T-helper 9 cell (primary cell): ENCODE measurements around the gene GZMM.

Experiments
- DNase-seq: peaks from one replicate; pipeline ENCODE4 v3.0.0-alpha.2; 2020
- total RNA-seq, 2 donors: gene quantifications; one replicate each; lab custom pipeline; 2026; lab: John Stamatoyannopoulos, UW

Gene GZMM
- total RNA-seq: 27.1 to 36.9 reads per million in 2 donors

DNA sequence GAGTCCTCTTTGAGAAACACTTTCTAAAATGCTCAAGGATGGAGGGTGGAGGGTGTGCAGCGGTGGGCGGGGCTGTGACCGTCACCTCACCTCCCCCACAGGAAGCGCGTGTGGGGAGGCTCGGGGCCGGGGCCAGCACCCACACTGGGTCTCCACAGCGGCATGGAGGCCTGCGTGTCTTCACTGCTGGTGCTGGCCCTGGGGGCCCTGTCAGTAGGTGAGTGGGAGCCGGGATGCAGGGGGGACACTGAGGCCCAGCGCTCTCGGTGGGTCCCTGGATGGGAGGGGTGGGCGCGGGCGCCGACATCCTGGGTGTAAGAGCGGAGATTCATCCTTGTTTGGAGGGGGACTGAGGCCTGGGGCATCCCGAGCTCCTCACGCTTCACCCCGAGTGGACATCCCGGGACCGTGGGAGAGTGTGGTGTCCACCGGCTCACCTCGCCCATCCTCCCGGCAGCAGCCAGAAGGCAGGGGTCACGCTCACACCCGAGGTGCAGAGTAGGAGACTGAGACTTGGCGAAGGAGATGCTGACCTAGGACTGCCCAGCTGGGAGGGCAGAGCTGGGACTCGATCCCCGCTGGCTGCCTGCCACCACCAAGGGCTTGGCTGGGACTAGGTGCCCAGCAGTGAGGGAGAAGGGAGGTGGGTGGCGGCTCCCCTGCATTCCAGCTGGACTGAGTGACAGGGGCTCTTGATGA is at the start of gene GZMM:
Gene GZMM, plus strand, starts transcription at position 144 of the 699 bp plus-strand sequence. Its CDS starts 19 bp downstream, at position 163.
- peak; percentile 73 for DNase-seq

- no peak for DNase-seq
Measured at GRCh38 chr19:494171-495080, 49.4 kb upstream of the GZMM start.

DNA sequence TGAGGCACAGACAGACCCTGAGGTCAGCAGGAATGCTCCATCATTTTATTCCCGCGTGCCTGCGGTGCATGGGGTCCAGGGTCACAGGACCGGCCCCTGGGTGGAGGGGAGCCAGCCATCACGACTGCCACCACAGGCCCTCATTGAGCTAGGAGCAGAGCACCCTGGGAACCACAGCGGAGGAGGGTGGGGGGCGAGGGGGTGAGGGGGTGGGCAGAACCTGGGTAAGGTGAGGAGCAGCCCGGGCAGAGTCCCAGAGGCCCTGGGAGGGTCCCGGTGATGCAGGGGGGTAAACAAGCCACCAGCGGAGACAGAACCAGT is 48.8 kb upstream of the GZMM start:
- no peak for DNase-seq

GRCh38 chr19:495402-496111 is 48.3 kb upstream of the GZMM start:
- peak; percentile 41 for DNase-seq

GRCh38 chr19:496112-496665 is 47.7 kb upstream of the GZMM start, which contains the start of gene MADCAM1:
Gene MADCAM1 (plus strand): TSS chr19:496486. CDS start chr19:496500, 14 bp downstream.
- no peak for DNase-seq

DNA sequence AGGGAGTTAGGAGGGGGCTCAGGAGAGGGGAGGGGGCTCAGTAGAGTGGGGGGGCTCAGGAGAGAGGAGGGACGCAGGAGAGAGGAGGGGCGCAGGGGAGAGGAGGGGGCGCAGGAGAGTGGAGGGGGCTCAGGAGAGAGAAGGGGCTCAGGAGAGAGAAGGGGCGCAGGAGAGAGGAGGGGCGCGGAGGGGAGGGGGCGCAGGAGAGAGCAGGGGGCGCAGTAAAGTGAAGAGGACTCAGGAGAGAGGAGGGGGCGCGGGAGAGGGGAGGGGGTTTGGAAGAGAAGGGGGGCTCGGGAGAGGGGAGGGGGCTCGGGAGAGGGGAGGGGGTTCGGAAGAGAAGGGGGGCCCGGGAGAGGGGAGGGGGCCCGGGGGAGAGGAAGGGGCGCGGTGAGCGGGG is 46.9 kb upstream of the GZMM start:
- DNase-seq: no peak

DNA sequence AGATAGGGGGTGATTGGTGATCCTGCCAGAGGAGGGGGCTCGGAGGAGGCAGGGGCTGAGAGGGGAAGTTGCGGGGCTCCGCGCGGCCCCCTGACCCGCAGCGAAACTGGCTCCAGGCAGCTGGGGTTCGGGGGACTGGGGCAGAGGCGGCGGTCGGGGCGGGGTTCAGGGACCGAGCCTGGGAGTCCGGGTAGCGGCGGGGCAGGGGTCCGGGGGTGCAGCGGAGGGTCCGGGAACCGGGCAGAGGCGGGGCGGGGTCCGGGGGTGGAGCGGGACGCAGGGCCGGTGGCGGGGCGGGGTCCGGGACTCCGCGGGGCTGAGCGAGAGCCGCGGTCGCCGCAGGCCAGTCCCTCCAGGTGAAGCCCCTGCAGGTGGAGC is 46.4 kb upstream of the GZMM start:
- DNase-seq: no peak

DNA sequence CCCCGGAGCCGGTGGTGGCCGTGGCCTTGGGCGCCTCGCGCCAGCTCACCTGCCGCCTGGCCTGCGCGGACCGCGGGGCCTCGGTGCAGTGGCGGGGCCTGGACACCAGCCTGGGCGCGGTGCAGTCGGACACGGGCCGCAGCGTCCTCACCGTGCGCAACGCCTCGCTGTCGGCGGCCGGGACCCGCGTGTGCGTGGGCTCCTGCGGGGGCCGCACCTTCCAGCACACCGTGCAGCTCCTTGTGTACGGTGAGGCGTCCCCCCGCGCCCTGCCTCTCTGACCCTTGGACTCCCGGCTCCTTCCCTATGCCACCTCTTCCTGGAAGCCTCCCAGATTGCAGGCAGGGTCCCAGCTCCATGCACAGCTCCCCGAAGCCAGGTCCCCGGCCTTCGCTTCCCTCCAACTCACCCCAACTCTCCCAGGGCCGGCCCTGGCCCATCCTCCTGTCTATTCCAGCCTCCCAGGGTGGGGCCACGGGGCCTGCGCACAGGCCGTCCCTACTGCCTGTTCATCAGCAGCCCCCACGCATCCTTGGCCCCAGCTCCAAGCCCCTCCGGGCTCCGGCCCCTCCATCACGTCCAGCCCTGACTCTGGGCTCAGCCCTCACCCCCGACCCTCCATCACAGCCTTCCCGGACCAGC is 45.9 kb upstream of the GZMM start:
- no peak for DNase-seq

DNA sequence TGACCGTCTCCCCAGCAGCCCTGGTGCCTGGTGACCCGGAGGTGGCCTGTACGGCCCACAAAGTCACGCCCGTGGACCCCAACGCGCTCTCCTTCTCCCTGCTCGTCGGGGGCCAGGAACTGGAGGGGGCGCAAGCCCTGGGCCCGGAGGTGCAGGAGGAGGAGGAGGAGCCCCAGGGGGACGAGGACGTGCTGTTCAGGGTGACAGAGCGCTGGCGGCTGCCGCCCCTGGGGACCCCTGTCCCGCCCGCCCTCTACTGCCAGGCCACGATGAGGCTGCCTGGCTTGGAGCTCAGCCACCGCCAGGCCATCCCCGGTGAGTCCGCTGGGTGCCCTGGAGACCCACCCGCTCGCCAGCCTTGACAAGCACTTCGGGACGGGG is 45.4 kb upstream of the GZMM start:
- DNase-seq: no peak

DNA sequence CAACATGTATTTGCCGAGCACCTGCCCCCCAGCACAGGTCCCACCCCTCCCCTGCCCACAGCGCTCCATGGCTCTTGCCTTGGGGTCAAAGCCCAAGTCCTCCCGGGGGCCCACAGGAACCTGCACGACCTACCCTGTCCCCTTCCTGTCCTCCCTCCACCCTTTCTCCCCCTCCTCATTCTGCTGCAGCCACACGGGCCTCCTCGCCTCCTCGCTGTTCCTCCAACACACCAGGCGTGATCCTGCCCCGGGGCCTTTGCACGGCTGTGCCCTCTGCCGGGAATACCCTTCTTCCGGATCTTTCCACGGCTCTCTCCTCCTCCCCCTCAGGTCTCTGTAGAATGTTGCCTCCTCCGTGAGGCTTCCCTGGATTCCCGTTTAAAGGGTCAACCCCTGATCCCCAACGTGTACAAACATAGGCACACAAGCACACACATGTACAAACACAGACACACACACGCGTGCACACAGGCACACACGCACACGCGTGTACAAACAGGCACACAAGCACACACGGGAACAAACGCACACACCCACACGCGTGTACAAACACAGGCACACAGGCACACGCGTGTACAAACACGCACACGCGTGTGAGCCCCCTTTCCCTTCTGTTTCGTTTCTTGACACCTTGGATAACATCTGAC is 44.8 kb upstream of the GZMM start:
- no peak for DNase-seq

DNA sequence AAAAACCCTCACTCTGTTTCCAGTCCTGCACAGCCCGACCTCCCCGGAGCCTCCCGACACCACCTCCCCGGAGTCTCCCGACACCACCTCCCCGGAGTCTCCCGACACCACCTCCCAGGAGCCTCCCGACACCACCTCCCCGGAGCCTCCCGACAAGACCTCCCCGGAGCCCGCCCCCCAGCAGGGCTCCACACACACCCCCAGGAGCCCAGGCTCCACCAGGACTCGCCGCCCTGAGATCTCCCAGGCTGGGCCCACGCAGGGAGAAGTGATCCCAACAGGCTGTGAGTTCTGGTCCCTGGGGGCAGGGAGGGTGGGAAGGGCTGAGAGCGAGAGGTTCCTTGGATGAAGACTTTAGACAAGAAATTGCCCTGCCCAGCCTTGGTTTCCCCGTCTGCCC is 42.2 kb upstream of the GZMM start:
- DNase-seq: no peak

DNA sequence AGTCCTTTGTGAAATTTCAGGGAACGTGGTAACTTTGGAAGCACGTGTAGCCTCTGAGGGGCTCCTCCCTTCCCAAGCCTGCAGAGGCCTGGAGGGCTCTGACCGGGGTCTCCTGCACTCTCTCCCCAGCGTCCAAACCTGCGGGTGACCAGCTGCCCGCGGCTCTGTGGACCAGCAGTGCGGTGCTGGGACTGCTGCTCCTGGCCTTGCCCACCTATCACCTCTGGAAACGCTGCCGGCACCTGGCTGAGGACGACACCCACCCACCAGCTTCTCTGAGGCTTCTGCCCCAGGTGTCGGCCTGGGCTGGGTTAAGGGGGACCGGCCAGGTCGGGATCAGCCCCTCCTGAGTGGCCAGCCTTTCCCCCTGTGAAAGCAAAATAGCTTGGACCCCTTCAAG is 39.2 kb upstream of the GZMM start:
- DNase-seq: no peak

- peak; percentile 89 for DNase-seq
Measured at GRCh38 chr19:506404-507285, 37.2 kb upstream of the GZMM start.

DNA sequence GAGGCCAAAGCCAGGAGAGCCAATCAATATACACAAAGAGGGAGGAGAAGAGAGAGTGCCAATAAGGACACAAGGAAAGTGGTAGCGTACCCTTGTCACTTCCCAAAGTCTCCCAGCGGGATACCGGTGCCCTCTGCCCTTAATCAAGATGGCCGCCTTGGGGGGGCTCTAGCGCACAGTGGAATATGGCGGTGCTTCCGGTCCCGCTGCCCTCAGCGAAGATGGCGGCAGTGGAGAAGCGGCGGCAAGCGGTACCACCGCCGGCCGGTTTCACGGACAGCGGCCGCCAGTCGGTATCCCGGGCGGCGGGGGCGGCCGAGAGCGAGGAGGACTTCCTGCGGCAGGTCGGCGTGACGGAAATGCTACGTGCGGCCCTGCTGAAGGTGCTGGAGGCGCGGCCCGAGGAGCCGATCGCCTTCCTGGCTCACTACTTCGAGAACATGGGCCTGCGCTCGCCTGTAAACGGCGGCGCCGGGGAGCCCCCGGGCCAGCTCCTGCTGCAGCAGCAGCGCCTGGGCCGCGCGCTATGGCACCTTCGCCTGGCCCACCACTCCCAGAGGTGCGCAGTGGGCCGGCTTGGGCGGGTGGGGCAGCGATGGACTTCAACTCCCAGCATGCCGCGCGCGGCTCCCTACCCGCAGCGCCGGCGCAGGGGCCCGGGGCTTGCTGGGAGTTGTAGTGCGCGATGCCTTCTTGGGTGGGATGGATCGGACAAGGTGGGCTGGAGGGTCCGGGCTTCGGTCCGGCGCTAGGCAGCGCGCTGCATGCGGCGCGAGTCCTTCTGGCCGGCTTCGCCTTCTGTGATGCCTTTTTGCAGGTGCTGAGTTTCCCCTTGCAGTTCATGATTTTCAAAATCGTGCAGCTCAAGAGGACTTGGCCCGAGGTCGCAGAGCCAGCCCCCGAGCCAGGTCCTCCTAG is 36.3 kb upstream of the GZMM start, which contains the start of gene TPGS1:
Gene TPGS1, plus strand, starts transcription at position 212 of the 918 bp plus-strand sequence. Its CDS starts 10 bp downstream, at position 222.
- peak; percentile 75 for DNase-seq

DNA sequence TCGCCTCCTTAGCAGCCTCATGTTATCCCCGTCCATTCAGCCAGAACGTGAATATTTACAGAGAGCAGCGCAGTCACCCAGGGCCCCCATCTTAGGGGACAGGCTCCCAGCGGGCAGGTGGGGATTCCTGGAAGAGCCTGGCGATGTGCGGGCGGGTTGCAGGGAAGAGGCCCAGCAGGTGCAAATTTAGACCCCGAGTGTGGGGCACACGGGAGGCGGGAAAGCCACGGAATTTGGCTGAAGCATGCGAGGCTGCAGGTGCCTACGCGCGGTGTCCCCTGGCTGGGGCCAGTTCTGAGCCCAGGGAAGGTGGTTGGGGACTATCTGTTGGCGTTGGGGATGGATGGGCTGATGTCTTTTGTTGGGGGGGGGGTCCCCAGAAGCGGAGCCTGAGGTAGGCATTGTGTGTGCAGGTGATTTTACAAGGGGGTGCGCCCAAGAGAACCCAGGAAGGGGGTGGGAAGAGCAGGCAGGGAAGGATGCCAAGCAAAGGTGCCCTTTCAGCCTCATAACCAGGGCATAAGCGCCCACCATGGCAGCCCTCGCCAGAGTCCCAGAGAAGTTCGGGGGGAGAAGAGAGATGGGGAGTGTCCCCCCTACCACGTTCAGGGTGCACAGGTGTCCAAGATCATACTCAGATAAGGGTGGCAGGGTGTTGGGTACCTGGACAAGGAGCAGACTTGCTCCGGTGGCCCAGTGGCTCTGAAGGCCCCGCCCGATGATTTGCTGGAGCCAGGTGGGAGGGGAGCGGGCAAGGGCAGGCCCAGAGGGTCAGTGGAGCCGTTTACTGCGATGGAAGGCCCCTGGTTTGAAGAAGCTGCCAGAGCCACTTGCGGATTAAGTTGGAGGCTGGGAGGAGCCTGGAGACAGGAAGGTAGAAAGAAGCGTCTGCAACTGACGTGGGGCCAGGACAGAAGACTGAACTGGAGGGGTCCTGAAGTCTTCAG is 35.4 kb upstream of the GZMM start:
- DNase-seq: no peak

DNA sequence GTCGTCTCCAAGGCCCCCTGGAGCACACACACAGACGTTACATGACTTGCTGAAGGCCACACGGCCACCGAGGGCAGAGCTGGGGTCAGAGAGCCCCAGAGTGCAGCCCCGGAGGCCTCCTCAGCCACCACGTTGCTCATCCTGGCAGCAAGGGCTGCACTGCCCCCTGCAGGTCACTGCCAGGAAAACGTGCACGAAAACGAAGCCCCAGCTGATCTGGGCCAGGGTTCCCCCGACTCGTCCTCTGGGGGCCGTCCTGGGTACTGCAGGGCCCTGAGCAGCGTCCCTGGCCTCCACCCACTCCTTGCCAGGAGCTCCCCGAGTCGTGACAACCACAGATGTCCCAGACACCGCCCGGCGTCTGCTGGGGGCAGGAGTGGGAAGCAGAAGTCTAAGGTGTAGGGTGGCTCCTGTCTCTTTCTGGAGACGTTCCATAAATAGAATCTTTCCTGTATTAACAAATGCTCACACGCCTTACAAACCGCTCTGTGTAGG is 33.2 kb upstream of the GZMM start:
- peak; percentile 87 for DNase-seq

DNA sequence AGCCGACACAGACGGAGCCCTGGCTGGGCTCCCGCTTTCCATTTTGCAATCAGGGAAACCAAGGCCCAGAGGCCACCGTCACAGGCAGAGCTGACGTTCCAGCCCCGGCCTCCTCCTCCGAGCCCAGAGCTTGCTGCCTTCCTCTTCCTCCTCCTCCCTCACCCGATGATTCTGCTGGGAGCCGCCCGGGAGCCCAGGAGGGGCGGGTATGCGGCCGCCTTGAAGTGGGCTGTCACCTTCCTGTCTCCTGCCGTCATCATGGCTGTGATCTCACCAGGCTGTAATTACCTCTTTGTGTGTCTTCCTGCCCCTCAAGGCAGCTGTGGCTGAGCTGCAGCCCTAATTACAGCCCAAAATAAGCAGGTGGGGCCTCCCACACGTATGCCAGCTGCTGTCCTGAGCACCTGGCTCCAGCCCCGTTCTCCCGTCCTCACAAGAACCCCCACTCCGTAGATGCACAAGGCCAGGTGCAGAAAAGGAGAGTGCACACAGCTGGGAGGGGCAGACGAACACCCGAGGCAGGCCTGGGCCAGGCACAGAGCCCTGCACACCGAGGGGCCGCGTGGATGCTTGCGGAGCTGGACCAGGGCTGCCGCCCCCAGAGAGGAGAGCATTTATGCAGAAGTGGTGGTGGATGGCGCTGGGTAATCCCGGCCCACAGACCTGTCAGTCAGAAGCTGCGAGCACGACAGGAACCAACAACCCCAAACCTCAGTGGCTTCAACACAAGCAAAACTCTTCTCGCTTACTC is 32.6 kb upstream of the GZMM start:
- DNase-seq: peak; percentile 83
